PC-9 (cell line): ENCODE data around the gene DPP7. TPM values are rescaled to one million over a fixed set of nuclear protein-coding genes. Genes with fewer than 3 reads are reported as not detected.
"Not testable (repeated sequence)": the region's sequence is repeated elsewhere in the genome, so short reads cannot be mapped to it uniquely, and the experiment has no call there.

Source experiments
- BruUV-seq: library from RNA; stranded (reverse); fragments of 400-500 nt; replicated peaks from 2 replicates; lab custom pipeline; 2021; lab: Mats Ljungman, UMichigan
- CTCF ChIA-PET: fragments of 300-600 bp; sonication (Branson Sonifier 250); formaldehyde crosslinking; loops from one replicate; lab custom pipeline; 2022; ENCODE audit warnings: antibody characterized with exemption; lab: Charles Lee
- POLR2A ChIA-PET: fragments of 300-600 bp; sonication (Branson Sonifier 250); formaldehyde crosslinking; loops from one replicate; lab custom pipeline; 2022; ENCODE audit warnings: antibody characterized with exemption; ENCODE audit not compliant: unreplicated experiment; lab: Charles Lee
- DNase-seq, 2 experiments: peaks; one replicate each; pipeline versions ENCODE4 v3.0.0 to v3.0.0-alpha.2; 2015 to 2022; ENCODE audit warnings: mixed read lengths in 1 of 2
- H2AFZ ChIP-seq: fragments of 200-600 bp; sonication (generic); 2 replicates; pipeline ENCODE4 v1.8.1; 2017; ENCODE audit warnings: antibody characterized with exemption
- H3F3A ChIP-seq: fragments of 200-600 bp; sonication (generic); 2 replicates; pipeline ENCODE4 v1.8.1; 2017; ENCODE audit warnings: antibody characterized with exemption, mild to moderate bottlenecking, low read depth; ENCODE audit not compliant: insufficient read depth
- H3K27ac ChIP-seq: fragments of 200-600 bp; sonication (generic); 2 replicates; pipeline ENCODE4 v1.6.1; 2016; ENCODE audit warnings: mixed run types
- H3K27me3 ChIP-seq: fragments of 200-600 bp; sonication (generic); 2 replicates; pipeline ENCODE4 v1.6.1; 2016; ENCODE audit warnings: low read depth, mixed run types; ENCODE audit not compliant: insufficient read depth
- H3K36me3 ChIP-seq: fragments of 200-600 bp; sonication (generic); 2 replicates; pipeline ENCODE4 v1.6.1; 2016; ENCODE audit warnings: low read depth, mixed run types
- H3K4me1 ChIP-seq: fragments of 200-600 bp; sonication (generic); replicated peaks from 2 replicates; pipeline ENCODE4 v1.6.1; 2016; ENCODE audit warnings: mixed run types; ENCODE audit not compliant: insufficient read depth
- H3K4me2 ChIP-seq: fragments of 200-600 bp; sonication (generic); 2 replicates; pipeline ENCODE4 v1.6.1; 2017; ENCODE audit warnings: mixed run types
- H3K4me3 ChIP-seq: fragments of 200-600 bp; sonication (generic); 2 replicates; pipeline ENCODE4 v1.6.1; 2016; ENCODE audit warnings: mixed run types
- H3K79me2 ChIP-seq: fragments of 200-600 bp; sonication (generic); 2 replicates; pipeline ENCODE4 v1.6.1; 2017; ENCODE audit warnings: low read depth, mixed run types
- H3K9me2 ChIP-seq: fragments of 200-600 bp; sonication (generic); 2 replicates; pipeline ENCODE4 v1.8.1; 2017; ENCODE audit warnings: mild to moderate bottlenecking; ENCODE audit not compliant: insufficient read depth
- H3K9me3 ChIP-seq: fragments of 200-600 bp; sonication (generic); 2 replicates; pipeline ENCODE4 v1.8.1; 2016; ENCODE audit warnings: low read depth; ENCODE audit not compliant: insufficient read depth
- H4K20me1 ChIP-seq: fragments of 200-600 bp; sonication (generic); 2 replicates; pipeline ENCODE4 v1.8.1; 2017; ENCODE audit not compliant: insufficient read depth
- CTCF ChIP-seq: fragments of 200-600 bp; sonication (generic); conservative IDR thresholded peaks from 2 replicates; pipeline ENCODE4 v1.6.1; 2017; ENCODE audit warnings: mixed run types, antibody characterized with exemption, mild to moderate bottlenecking, moderate library complexity
- EZH2 ChIP-seq: fragments of 200-600 bp; sonication (generic); IDR thresholded peaks from 2 replicates; pipeline ENCODE4 v1.8.0; 2017; ENCODE audit warnings: antibody characterized with exemption, low read depth
- intact Hi-C: fragments of 100-400 bp; cut with micrococcal nuclease; formaldehyde crosslinking; loops from one replicate; pipeline ENCODE4 v1.10.0; 2022; ENCODE audit not compliant: unreplicated experiment
- total RNA-seq: library from RNA; stranded (reverse); gene quantifications from 2 replicates; pipeline ENCODE4 v1.2.3, GENCODE V29; 2021

Gene DPP7
- total RNA-seq, 1 experiment from 2014 or later, result 104 TPM

- Histone ChIP-seq H3K79me2 (peaks cover 48% of the 10 kb centered on the region), H3K9me2 (no peaks in the 10 kb centered on the region), H3K36me3 (no peaks in the 10 kb centered on the region), H3K4me2 (peak overlapping the region; percentile 100), H3K27ac (peak overlapping the region; percentile 54), H3F3A (peaks cover 6% of the 10 kb centered on the region; the same call in 1 of the 2 replicates), H3K4me1 (peaks cover 28% of the 10 kb centered on the region), H3K4me3 (peak overlapping the region; percentile 86), H4K20me1 (no peaks in the 10 kb centered on the region), H2AFZ (peak overlapping the region; percentile 90; the same call in 1 of the 2 replicates), H3K9me3 (no peaks in the 10 kb centered on the region), H3K27me3 (no peaks in the 10 kb centered on the region)
- DNase-seq, result no peak
- intact Hi-C loops, result loop anchor here (2.0 to 5.0 kb wide), 3 partner anchors 40 to 71 kb away; partner anchors contain the start of genes ANAPC2 and SSNA1
- ChIA-PET CTCF (interaction anchor here (0.6 to 0.8 kb wide), 7 partner anchors 39 to 463 kb away, joined by 3 to 17 read pairs (median 6); partner anchors contain the start of gene SSNA1), POLR2A (interaction anchor here (0.6 kb wide), 1 partner anchor 25 kb away, joined by 3 read pairs; no protein-coding TSS in a partner anchor)
- BruUV-seq, result no TSS peak
- TF ChIP-seq CTCF (no peak), EZH2 (no peak)
Observed at GRCh38 chr9:137127301-137128157, 13.0 kb upstream of the DPP7 start.

DNA sequence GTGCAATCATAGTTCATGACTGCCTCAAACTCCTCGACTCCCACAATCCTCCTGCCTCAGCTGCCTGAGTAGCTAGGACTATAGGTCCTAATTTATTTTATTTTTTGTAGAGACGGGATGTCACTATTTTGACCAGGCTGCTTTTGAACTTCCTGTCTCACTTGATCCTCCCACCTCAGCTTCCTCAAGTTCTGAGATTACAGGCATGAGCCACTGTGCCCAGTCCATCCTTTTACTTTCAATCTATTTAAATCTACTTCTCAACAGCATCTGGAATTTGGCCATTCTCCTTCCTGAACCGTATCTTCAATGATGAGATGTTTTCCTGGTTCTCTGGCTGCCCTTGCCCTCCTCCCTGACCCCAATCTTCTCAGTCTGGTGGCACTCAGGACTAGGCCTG is 12.3 kb upstream of the DPP7 start:
- Histone ChIP-seq H3K9me3 (no peaks in the 10 kb centered on the region), H4K20me1 (no peaks in the 10 kb centered on the region), H3F3A (peaks cover 14% of the 10 kb centered on the region; the same call in 1 of the 2 replicates), H2AFZ (no peak overlapping the region), H3K4me2 (peak overlapping the region; percentile 100), H3K36me3 (no peaks in the 10 kb centered on the region), H3K4me3 (peak overlapping the region; percentile 86; the same call in 1 of the 2 replicates), H3K4me1 (peaks cover 28% of the 10 kb centered on the region), H3K79me2 (peaks cover 48% of the 10 kb centered on the region), H3K27me3 (no peaks in the 10 kb centered on the region), H3K9me2 (no peaks in the 10 kb centered on the region), H3K27ac (peak overlapping the region; percentile 54; the same call in 1 of the 2 replicates)
- intact Hi-C loops, result loop anchor here (5.0 kb wide), 1 partner anchor 41 kb away; no protein-coding TSS in a partner anchor
- no peak for TF ChIP-seq EZH2
- no peak for TF ChIP-seq CTCF
- ChIA-PET CTCF (interaction anchor here (0.7 kb wide), 1 partner anchor 39 kb away, joined by 14 read pairs; no protein-coding TSS in a partner anchor), POLR2A (interaction anchor here (0.6 kb wide), 1 partner anchor 71 kb away, joined by 3 read pairs; no protein-coding TSS in a partner anchor)
- no peak for DNase-seq
- BruUV-seq, result no TSS peak

DNA sequence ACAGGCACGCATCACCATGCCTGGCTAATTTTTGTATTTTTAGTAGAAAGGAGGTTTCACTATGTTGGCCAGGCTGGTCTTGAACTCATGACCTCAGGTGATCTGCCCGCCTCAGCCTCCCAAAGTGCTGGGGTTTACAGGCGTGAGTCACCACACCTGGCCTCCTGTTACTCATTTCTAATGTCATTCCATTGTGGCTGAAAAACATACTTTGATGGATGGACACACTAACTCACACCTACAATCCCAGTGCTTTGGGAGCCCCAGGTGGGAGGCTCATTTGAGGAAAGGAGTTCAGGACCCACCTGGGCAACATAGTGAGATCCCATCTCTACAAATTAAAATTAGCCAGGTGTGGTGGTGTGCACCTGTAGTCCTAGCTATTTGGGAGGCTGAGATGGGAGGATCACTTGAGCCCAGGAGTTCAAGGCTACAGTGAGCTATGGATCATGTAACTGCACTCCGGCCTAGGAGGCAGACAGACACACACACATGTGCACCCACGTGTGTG is 9.5 kb upstream of the DPP7 start:
- CTCF ChIA-PET, result interaction anchor here (0.7 kb wide), 2 partner anchors 64 to 113 kb away, joined by 5 to 13 read pairs; no protein-coding TSS in a partner anchor
- DNase-seq, result peak in 1 of 2 experiments; percentile 39

More for the DNA sequence above, 9.5 kb upstream of the DPP7 start:
- Histone ChIP-seq H3K79me2 (peaks cover 36% of the 10 kb centered on the region), H3F3A (peaks cover 21% of the 10 kb centered on the region; the same call in 1 of the 2 replicates), H3K4me1 (peaks cover 22% of the 10 kb centered on the region)
- H3K36me3 ChIP-seq, POLR2A ChIA-PET, BruUV-seq, H3K27ac ChIP-seq, H3K9me3 ChIP-seq, H3K4me3 ChIP-seq, intact Hi-C loops, H3K9me2 ChIP-seq, H2AFZ ChIP-seq, H3K4me2 ChIP-seq, H4K20me1 ChIP-seq, H3K27me3 ChIP-seq: not testable (repeated sequence)
